A549 (cell line): ENCODE measurements around the gene RNGTT. TPM values are rescaled to one million over a fixed set of nuclear protein-coding genes. Genes with fewer than 3 reads are reported as not detected.

Source experiments
- ATAC-seq, 2 experiments: fragments of 200-7000 bp in 1 of 2; fragments of >200 bp in 1 of 2; cut with Nextera tagmentation in 1 of 2; cut with Tn5 transposase in 1 of 2; 3 replicates each; pipeline versions ENCODE4 v1.8.0 to v1.9.1; 2018 to 2020; ENCODE audit warnings: mild to moderate bottlenecking in 1 of 2, moderate library complexity in 1 of 2
- CTCF ChIA-PET: fragments of 300-600 bp; sonication (Branson Sonifier 250); formaldehyde crosslinking; extraction: SDS; loops from one replicate; lab custom pipeline; 2021; ENCODE audit warnings: antibody characterized with exemption, inconsistent platforms; lab: Yijun Ruan, JAX
- POLR2A ChIA-PET: fragments of 350-600 bp; formaldehyde crosslinking; extraction: SDS; loops from one replicate; lab custom pipeline; 2021; ENCODE audit warnings: antibody characterized with exemption, inconsistent platforms; lab: Yijun Ruan, JAX
- DNase-seq, 2 experiments: peaks; one replicate each; pipeline versions ENCODE4 v3.0.0 to v3.0.0-alpha.2; 2011 to 2016; ENCODE audit warnings: low read depth in 1 of 2, low spot score in 1 of 2
- FAIRE-seq: peaks from 2 replicates; lab custom pipeline; 2011; peaks lifted over from hg19 to GRCh38; lab: Jason Lieb, UNC
- H3K27ac ChIP-seq, 2 experiments: fragments of >200 bp; sonication (Bioruptor Twin); formaldehyde crosslinking; 3 replicates each; pipeline ENCODE4 v1.5.1; 2016 to 2017
- H3K4me1 ChIP-seq: fragments of >200 bp; sonication (Bioruptor Twin); formaldehyde crosslinking; 3 replicates; pipeline ENCODE4 v1.6.1; 2016
- H3K4me2 ChIP-seq: fragments of >200 bp; sonication (Bioruptor Twin); formaldehyde crosslinking; 3 replicates; pipeline ENCODE4 v1.6.1; 2016
- H3K4me3 ChIP-seq: fragments of >200 bp; sonication (Bioruptor Twin); formaldehyde crosslinking; 3 replicates; pipeline ENCODE4 v1.5.1; 2016
- H3K9me3 ChIP-seq: fragments of >200 bp; sonication (Bioruptor Twin); formaldehyde crosslinking; 3 replicates; pipeline ENCODE4 v1.6.1; 2016
- CBX2 ChIP-seq: fragments of 200-600 bp; sonication (generic); IDR thresholded peaks from 2 replicates; pipeline ENCODE4 v1.6.1; 2016; ENCODE audit warnings: low read depth, mild to moderate bottlenecking, borderline replicate concordance
- CEBPB ChIP-seq, 2 experiments: fragments of >200 bp in 1 of 2; sonication (Bioruptor Twin) in 1 of 2; formaldehyde crosslinking in 1 of 2; IDR thresholded peaks; 2 replicates each; pipeline ENCODE4 v1.6.1; 2012 to 2016
- CHD2 ChIP-seq: fragments of 150-350 bp; IDR thresholded peaks from 2 replicates; pipeline ENCODE4 v1.6.1; 2014; ENCODE audit warnings: low read length; ENCODE audit not compliant: partially characterized antibody
- FOSB ChIP-seq: fragments of 250-450 bp; sonication (Bioruptor Pico); IDR thresholded peaks from 2 replicates; pipeline ENCODE4 v1.5.0; 2020; ENCODE audit warnings: mild to moderate bottlenecking, moderate library complexity
- GATA3 ChIP-seq: IDR thresholded peaks from 2 replicates; pipeline ENCODE4 v1.6.1; 2012; ENCODE audit warnings: borderline replicate concordance
- HEYL ChIP-seq: fragments of 250-450 bp; sonication (Bioruptor Pico); IDR thresholded peaks from 2 replicates; pipeline ENCODE4 v1.8.0; 2021; ENCODE audit warnings: mild to moderate bottlenecking, moderate library complexity
- HMGXB4 ChIP-seq: fragments of 250-450 bp; sonication (Bioruptor Pico); IDR thresholded peaks from 2 replicates; pipeline ENCODE4 v1.5.0; 2021; ENCODE audit warnings: mild to moderate bottlenecking, moderate library complexity, borderline replicate concordance
- HOXA7 ChIP-seq: fragments of 250-450 bp; sonication (Bioruptor Pico); IDR thresholded peaks from 2 replicates; pipeline ENCODE4 v1.5.0; 2020; ENCODE audit warnings: mild to moderate bottlenecking, moderate library complexity
- HOXB13 ChIP-seq: fragments of 250-450 bp; sonication (Bioruptor Pico); IDR thresholded peaks from 2 replicates; pipeline ENCODE4 v1.5.0; 2020; ENCODE audit warnings: low read depth, mild to moderate bottlenecking, moderate library complexity
- JUNB ChIP-seq: fragments of >200 bp; sonication (Bioruptor Twin); formaldehyde crosslinking; IDR thresholded peaks from 2 replicates; pipeline ENCODE4 v1.6.1; 2016
- KDM5A ChIP-seq: fragments of 200-600 bp; sonication (generic); IDR thresholded peaks from 2 replicates; pipeline ENCODE4 v1.6.1; 2016; ENCODE audit warnings: antibody characterized with exemption, mild to moderate bottlenecking
- MAFK ChIP-seq: fragments of 450-650 bp; IDR thresholded peaks from 2 replicates; pipeline ENCODE4 v1.6.1; 2014; ENCODE audit not compliant: partially characterized antibody
- MAX ChIP-seq: IDR thresholded peaks from 2 replicates; pipeline ENCODE4 v1.6.1; 2012
- NPAS2 ChIP-seq: fragments of 250-450 bp; sonication (Bioruptor Pico); IDR thresholded peaks from 2 replicates; pipeline ENCODE4 v1.8.0; 2022; ENCODE audit warnings: mild to moderate bottlenecking, moderate library complexity, borderline replicate concordance
- PHF8 ChIP-seq: fragments of 200-600 bp; sonication (generic); IDR thresholded peaks from 2 replicates; pipeline ENCODE4 v1.6.1; 2016; ENCODE audit warnings: low read depth, mild to moderate bottlenecking, antibody characterized with exemption, moderate library complexity, borderline replicate concordance
- POLR2A ChIP-seq: IDR thresholded peaks from 2 replicates; pipeline ENCODE4 v1.6.1; 2012; ENCODE audit warnings: mild to moderate bottlenecking, low read length
- POLR2AphosphoS2 ChIP-seq: conservative IDR thresholded peaks from 2 replicates; pipeline ENCODE4 v1.6.1; 2012; ENCODE audit warnings: low read length, improper control_type of control experiment, inconsistent platforms
- RAD21 ChIP-seq, 2 experiments: fragments of >200 bp in 1 of 2; sonication (Bioruptor Twin) in 1 of 2; formaldehyde crosslinking in 1 of 2; IDR thresholded peaks in 1 of 2; conservative IDR thresholded peaks in 1 of 2; 2 replicates in 1 of 2; 3 replicates in 1 of 2; pipeline ENCODE4 v1.6.1; 2012 to 2018; ENCODE audit warnings: inconsistent platforms in 1 of 2
- REST ChIP-seq: fragments of 200-600 bp; sonication (generic); IDR thresholded peaks from 2 replicates; pipeline ENCODE4 v1.6.1; 2016; ENCODE audit warnings: antibody characterized with exemption, mild to moderate bottlenecking, moderate library complexity
- RFX5 ChIP-seq: fragments of 450-650 bp; IDR thresholded peaks from 2 replicates; pipeline ENCODE4 v1.7.1; 2014; ENCODE audit warnings: antibody characterized with exemption, mild to moderate bottlenecking, moderate library complexity
- RNF2 ChIP-seq: fragments of 200-600 bp; sonication (generic); IDR thresholded peaks from 2 replicates; pipeline ENCODE4 v1.6.1; 2016; ENCODE audit warnings: low read depth, mild to moderate bottlenecking, antibody characterized with exemption, moderate library complexity, borderline replicate concordance
- SREBF2 ChIP-seq: fragments of 450-650 bp; IDR thresholded peaks from 2 replicates; pipeline ENCODE4 v1.6.1; 2014; ENCODE audit warnings: mild to moderate bottlenecking, moderate library complexity
- USF2 ChIP-seq: fragments of 450-650 bp; IDR thresholded peaks from 2 replicates; pipeline ENCODE4 v1.6.1; 2014; ENCODE audit warnings: antibody characterized with exemption
- ZFP36 ChIP-seq: fragments of 450-650 bp; IDR thresholded peaks from 2 replicates; pipeline ENCODE4 v1.6.1; 2014; ENCODE audit warnings: borderline replicate concordance; ENCODE audit not compliant: partially characterized antibody
- ZNF302 ChIP-seq: fragments of 250-450 bp; sonication (Bioruptor Pico); IDR thresholded peaks from 2 replicates; pipeline ENCODE4 v1.9.0; 2021; ENCODE audit warnings: inconsistent platforms, mild to moderate bottlenecking, moderate library complexity
- ZSCAN20 ChIP-seq: fragments of 250-450 bp; sonication (Bioruptor Pico); IDR thresholded peaks from 2 replicates; pipeline ENCODE4 v1.8.0; 2022; ENCODE audit warnings: mild to moderate bottlenecking, moderate library complexity
- WGBS: methylation state at CpG from one replicate; pipeline ENCODE4 v1.1.6; 2017; ENCODE audit errors: missing lambda C conversion rate; 5-methylcytosine and 5-hydroxymethylcytosine counted together
- polyA plus RNA-seq, 4 experiments: library from polyadenylated mRNA; depleted of rRNA in 3 of 4; stranded (reverse); fragments of >200 nt; fragmentation: RNase III in 1 of 4; extraction: RNeasy Plus Mini Kit Qiagen cat#74134 plus additional on column Dnase treatment in 1 of 4; gene quantifications; 2 replicates in 3 of 4; 3 replicates in 1 of 4; pipeline ENCODE4 v1.2.3, GENCODE V29; 2011 to 2017

RNGTT gene
- polyA plus RNA-seq, 2 of the 4 experiments (the other 2 are of a cell fraction): 11.6 to 15.0 TPM

GRCh38 chr6:88611721-88612120 lies 351.7 kb downstream of the RNGTT start:
- Histone ChIP-seq H3K4me3 (no peak overlapping the region), H3K4me2 (no peak overlapping the region), H3K4me1 (no peaks in the 10 kb centered on the region), H3K9me3 (no peaks in the 10 kb centered on the region), H3K27ac (no peak overlapping the region)
- no peak for TF ChIP-seq RAD21 (conservative IDR thresholded peaks at IDR 0.05 in 1 of 2, IDR thresholded peaks at IDR 0.05 in 1 of 2)
- no peak for TF ChIP-seq HMGXB4 (CRISPR knock-in tag)
- no peak for TF ChIP-seq CBX2
- TF ChIP-seq JUNB: no peak
- no peak for TF ChIP-seq POLR2AphosphoS2
- TF ChIP-seq RNF2: no peak
- TF ChIP-seq GATA3: no peak
- no peak for TF ChIP-seq MAX
- FAIRE-seq (no peak), DNase-seq (no peak), ATAC-seq (no peak)
- POLR2A ChIA-PET: no interaction called here
- CTCF ChIA-PET: no interaction called here
- 72% methylated on average over 4 of the region's 4 CpGs for WGBS

- no peak overlapping the region for H3K4me3 ChIP-seq
- no peak overlapping the region for H3K27ac ChIP-seq
- TF ChIP-seq ZNF302 (CRISPR knock-in tag) (no peak), USF2 (no peak), NPAS2 (CRISPR knock-in tag) (no peak), POLR2AphosphoS2 (no peak), CEBPB (IDR thresholded peaks at IDR 0.05) (no peak), HEYL (CRISPR knock-in tag) (no peak), ZFP36 (no peak), HOXA7 (CRISPR knock-in tag) (no peak), ZSCAN20 (CRISPR knock-in tag) (no peak), RFX5 (no peak), REST (no peak), HOXB13 (CRISPR knock-in tag) (no peak), MAFK (no peak), POLR2A (no peak), SREBF2 (no peak), HMGXB4 (CRISPR knock-in tag) (no peak), PHF8 (no peak), KDM5A (no peak), FOSB (CRISPR knock-in tag) (no peak), CHD2 (no peak)
- DNase-seq: no peak
- no peaks in the 10 kb centered on the region for H3K9me3 ChIP-seq
- ChIA-PET POLR2A (no interaction called here), CTCF (no interaction called here)
- 96% methylated on average over 3 of the region's 3 CpGs for WGBS
- no peaks in the 10 kb centered on the region for H3K4me1 ChIP-seq
- H3K4me2 ChIP-seq: no peak overlapping the region
- FAIRE-seq: no peak
- no peak for ATAC-seq
These were observed 353.4 kb downstream of the RNGTT start for GRCh38 chr6:88609983-88610382.
